Hepatocyte (in vitro differentiated cells): Measurements from ENCODE around the gene ODC1.

Experiments
- EZH2 ChIP-seq: fragments of 200-600 bp; sonication (generic); IDR thresholded peaks from 2 replicates; pipeline ENCODE4 v1.6.1; 2016; ENCODE audit warnings: antibody characterized with exemption, mild to moderate bottlenecking, borderline replicate concordance
- EZH2phosphoT487 ChIP-seq: fragments of 200-600 bp; sonication (generic); IDR thresholded peaks from one replicate; pipeline ENCODE4 v1.6.1; 2018; ENCODE audit warnings: antibody characterized with exemption, mild to moderate bottlenecking, low read depth, moderate library complexity; ENCODE audit not compliant: unreplicated experiment, severe bottlenecking
- TF ChIP-seq, protein P1 (sequence below): fragments of 200-600 bp; sonication (generic); IDR thresholded peaks from 2 replicates; pipeline ENCODE4 v1.5.1; 2016; ENCODE audit warnings: antibody characterized with exemption, mild to moderate bottlenecking; ENCODE audit not compliant: poor library complexity

DNA sequence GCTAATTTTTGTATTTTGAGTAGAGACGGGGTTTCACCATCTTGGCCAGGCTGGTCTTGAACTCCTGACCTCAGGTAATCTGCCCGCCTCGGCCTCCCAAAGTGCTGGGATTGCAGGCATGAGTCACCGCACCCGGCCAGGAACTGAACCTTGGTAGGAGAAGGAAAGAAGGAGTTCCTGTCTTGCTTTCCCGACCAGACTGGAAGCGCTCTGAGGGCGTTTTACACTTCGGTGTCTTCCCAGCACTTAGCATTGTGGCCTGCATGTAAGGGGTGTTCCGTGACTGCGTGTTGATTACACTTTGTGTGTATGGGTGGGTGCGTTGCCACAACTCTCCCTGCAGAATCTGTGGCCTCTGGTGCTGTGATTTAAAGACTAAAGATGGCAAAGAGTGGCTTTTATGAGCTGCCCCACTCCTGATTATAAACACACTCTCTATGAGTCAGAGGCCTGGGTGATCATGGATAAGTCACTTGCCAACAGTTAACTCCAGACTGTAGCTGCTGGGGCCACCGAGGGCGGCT is 46.0 kb downstream of the ODC1 start:
- TF ChIP-seq, protein P1, sequence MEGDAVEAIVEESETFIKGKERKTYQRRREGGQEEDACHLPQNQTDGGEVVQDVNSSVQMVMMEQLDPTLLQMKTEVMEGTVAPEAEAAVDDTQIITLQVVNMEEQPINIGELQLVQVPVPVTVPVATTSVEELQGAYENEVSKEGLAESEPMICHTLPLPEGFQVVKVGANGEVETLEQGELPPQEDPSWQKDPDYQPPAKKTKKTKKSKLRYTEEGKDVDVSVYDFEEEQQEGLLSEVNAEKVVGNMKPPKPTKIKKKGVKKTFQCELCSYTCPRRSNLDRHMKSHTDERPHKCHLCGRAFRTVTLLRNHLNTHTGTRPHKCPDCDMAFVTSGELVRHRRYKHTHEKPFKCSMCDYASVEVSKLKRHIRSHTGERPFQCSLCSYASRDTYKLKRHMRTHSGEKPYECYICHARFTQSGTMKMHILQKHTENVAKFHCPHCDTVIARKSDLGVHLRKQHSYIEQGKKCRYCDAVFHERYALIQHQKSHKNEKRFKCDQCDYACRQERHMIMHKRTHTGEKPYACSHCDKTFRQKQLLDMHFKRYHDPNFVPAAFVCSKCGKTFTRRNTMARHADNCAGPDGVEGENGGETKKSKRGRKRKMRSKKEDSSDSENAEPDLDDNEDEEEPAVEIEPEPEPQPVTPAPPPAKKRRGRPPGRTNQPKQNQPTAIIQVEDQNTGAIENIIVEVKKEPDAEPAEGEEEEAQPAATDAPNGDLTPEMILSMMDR = no peak
- TF ChIP-seq EZH2 (no peak), EZH2phosphoT487 (no peak)
